GM12864 (cell line): ENCODE measurements around the gene SLC27A2.
A peak's percentile ranks its signal among the peaks of the same experiment; 100 is the strongest.

ENCODE experiments used
- DNase-seq: peaks from one replicate; pipeline ENCODE4 v3.0.0-alpha.2; 2011; ENCODE audit warnings: low read depth
- H3K4me3 ChIP-seq: 2 replicates; pipeline ENCODE4 v1.5.1; 2011; ENCODE audit warnings: mild to moderate bottlenecking, low read depth, low read length, control low read depth
- TF ChIP-seq, protein P1 (sequence below): IDR thresholded peaks from 2 replicates; pipeline ENCODE4 v1.5.1; 2011; ENCODE audit warnings: low read depth, mild to moderate bottlenecking, moderate library complexity, low read length, control low read depth, inconsistent platforms; ENCODE audit errors: missing control alignments

SLC27A2 gene

DNA sequence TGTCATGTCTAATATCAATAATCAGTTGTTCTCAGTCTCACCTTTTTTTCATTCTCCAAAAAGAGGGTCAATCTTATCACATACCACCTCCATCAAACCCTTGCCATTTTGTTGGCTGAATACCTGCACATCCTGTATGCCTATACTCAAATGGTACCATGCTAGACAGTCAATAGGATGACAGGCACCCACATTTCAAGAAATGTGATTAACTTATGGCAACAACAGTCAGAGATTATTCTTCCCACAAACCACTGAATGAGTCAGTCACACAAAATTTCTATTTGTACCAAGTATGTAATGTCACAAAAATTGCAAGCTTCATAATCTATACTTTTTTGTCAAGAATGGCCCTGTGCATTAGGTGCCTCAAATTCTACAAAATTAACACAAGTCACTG, 5.1 kb upstream of the SLC27A2 start:
- TF ChIP-seq, protein P1, sequence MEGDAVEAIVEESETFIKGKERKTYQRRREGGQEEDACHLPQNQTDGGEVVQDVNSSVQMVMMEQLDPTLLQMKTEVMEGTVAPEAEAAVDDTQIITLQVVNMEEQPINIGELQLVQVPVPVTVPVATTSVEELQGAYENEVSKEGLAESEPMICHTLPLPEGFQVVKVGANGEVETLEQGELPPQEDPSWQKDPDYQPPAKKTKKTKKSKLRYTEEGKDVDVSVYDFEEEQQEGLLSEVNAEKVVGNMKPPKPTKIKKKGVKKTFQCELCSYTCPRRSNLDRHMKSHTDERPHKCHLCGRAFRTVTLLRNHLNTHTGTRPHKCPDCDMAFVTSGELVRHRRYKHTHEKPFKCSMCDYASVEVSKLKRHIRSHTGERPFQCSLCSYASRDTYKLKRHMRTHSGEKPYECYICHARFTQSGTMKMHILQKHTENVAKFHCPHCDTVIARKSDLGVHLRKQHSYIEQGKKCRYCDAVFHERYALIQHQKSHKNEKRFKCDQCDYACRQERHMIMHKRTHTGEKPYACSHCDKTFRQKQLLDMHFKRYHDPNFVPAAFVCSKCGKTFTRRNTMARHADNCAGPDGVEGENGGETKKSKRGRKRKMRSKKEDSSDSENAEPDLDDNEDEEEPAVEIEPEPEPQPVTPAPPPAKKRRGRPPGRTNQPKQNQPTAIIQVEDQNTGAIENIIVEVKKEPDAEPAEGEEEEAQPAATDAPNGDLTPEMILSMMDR = no peak
- no peak for DNase-seq
- no peak overlapping the region for H3K4me3 ChIP-seq

DNA sequence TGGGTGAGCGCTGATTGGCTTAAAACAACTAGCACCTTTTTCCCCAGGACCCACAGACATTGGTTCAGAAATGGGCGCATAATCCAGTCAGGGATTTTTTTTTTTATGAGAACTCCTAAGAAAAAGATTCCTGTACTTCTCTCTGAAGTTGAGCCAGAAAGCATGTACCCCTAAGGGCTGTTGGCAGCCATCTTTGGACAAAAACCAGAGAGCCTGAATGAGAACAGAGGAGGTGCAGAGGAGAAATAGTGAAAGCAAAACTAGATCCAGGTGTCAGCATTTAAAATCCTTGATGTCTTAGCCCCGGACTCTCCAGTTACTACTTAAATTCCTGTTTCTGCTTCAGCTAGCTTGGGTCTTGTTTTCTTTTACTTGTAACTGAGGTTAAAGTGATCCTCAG, 1.9 kb upstream of the SLC27A2 start:
- TF ChIP-seq, protein P1 = no peak
- DNase-seq = no peak

DNA sequence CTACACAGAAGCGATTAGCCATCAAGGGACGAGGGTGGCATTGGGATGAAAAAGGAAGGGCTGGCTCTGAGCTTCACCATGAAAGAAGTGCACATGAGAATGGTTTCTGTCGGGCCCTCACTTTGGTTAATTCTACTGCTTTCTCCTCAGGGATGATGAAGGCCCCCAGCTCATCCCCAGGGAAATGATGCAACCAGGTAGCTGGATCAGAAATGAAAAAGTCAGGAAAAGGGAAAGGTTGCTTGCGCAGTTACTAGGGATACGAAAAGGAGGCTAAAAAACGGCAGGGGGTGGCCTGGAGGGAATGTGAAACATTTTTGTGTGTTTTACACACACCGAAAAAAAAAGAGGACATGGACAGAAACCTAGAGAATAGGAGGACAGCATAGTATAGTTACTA, 1.4 kb upstream of the SLC27A2 start:
- DNase-seq = no peak
- no peak overlapping the region for H3K4me3 ChIP-seq
- TF ChIP-seq, protein P1 = no peak

More for the DNA sequence above, 1.9 kb upstream of the SLC27A2 start:
- no peak overlapping the region for H3K4me3 ChIP-seq

DNA sequence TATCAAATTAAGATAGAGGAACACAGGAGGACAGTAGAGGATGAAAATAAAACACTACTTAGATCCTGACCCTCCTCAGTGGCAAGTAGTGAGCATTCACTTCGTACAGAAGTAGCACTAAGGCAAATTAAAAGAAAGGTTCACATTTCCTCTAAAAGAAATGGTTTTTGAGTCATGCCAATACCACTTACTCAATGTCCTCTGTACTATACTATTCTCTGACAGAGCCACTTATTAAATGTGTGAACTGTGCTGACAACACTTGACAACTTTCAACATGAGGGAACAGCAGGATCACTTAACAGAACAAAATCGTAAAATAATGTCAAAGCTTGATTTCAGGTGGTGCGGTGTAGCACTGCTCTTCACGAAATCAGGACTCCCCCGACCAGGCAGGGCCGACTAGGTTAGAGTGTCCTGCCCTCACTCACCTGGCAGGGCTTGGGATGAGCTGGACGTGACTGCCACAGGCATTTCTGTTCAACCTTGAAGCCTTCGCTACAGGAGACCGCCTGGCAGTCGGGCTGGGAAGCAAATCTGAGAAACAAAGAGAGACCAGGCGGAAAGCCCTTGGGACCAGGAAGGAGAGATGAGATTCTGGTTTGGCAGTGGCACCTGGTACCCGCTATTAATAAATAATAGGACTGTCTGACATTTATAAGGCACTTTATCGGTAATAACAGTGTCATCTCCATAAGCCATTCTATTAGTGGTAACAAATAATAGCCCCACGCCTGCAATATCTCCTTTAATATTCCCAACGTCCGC, 611 bp upstream of the SLC27A2 start:
- no peak for DNase-seq
- H3K4me3 ChIP-seq = peak overlapping the region; percentile 40; the same call in 1 of the 2 replicates
- TF ChIP-seq, protein P1 = no peak

DNA sequence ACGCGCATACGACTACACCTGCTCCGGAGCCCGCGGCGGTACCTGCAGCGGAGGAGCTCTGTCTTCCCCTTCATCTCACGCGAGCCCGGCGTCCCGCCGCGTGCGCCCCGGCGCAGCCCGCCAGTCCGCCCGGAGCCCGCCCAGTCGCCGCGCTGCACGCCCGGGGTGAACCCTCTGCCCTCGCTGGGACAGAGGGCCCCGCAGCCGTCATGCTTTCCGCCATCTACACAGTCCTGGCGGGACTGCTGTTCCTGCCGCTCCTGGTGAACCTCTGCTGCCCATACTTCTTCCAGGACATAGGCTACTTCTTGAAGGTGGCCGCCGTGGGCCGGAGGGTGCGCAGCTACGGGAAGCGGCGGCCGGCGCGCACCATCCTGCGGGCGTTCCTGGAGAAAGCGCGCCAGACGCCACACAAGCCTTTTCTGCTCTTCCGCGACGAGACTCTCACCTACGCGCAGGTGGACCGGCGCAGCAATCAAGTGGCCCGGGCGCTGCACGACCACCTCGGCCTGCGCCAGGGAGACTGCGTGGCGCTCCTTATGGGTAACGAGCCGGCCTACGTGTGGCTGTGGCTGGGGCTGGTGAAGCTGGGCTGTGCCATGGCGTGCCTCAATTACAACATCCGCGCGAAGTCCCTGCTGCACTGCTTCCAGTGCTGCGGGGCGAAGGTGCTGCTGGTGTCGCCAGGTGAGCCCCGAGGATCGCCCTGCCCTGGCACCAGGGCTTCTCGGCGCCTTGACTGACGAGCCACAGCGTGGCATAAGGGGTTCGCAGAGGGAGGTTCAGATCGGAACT, 420 bp downstream of the SLC27A2 start:
- DNase-seq = no peak
- TF ChIP-seq, protein P1 = no peak
- peak overlapping the region; percentile 40 for H3K4me3 ChIP-seq

DNA sequence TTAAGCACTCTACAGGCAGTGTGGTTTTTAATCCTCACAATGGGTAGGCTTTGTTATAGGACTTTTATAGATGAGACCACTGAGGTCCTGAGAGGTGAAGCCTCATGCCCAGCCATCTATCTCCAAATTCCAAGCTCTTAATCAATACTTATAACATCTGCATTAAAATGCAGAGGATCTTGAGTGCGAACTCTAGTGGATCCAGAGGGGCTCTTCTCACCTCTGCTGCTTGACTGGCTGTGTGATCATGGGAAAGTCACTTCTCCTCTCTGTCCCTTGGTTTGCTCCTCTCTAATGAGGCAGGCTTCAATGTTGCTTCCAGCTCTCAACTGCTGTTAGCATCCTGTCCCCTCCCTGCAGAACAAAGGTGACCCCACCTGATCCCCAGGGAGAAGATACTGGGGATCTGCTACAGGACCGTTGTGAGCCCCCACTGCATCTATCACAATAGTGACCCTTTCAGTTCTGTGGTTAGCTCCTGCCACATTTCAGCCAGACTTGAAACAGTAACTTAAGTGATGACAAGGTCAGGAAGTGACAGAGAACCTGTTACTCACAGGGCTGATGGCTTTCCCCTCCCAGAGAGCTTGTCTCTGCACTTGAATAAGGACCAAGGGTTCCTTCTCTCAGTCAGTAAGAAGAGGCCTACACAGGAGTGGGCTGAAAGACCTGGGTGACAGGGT, 1.3 kb downstream of the SLC27A2 start:
- H3K4me3 ChIP-seq = no peak overlapping the region
- DNase-seq = no peak
- TF ChIP-seq, protein P1 = no peak
